ENCODE data around the gene FGFR1OP2.
"Not testable (repeated sequence)": the region's sequence is repeated elsewhere in the genome, so short reads cannot be mapped to it uniquely, and the experiment has no call there.

The FGFR1OP2 gene

DNA sequence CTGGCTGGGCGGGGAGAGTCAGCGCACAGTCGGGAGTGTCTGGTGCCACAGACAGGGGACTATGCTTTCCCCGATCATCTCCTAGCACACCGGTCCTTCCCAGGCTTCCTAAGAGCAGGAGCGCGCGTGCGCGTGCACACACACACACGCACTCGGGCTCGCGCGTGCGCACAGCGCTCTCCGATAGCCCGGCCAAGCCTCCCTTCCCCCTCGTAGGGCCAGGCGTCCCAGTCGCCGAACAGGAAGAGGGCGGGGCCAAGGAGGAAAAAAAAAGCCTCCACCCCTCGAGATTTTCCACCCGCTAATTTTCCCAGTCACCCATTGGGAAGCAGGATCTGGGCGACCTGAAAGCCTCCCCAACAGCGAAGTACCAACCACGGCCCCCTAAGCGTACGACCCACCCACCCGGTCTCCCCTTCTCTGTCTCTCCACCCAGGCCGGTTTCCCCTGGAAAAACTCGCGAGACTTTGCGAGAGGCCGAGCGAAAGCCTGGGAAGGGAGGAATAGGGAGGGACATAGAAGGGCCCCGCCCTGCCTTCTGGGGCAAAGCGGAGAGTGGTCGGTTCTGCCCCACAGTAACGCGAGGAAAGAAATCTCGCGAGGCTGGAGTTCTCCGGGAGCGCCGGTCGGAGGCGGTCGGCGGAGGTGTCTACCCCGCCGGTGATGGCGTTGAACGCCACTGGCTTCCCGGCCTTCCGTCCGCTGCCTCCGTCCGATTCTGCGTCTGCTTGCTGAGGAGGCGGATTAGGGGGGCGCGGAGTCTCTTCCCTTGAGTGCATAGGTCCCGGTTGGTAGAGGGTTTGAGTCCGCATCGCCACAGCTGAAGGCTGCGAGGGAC, at the start of gene FGFR1OP2, which contains the start of gene INTS13:
FGFR1OP2 (plus strand) TSS at position 608 of the 838 bp plus-strand sequence. CDS start 15,689 bp downstream, outside the sequence.
INTS13 (minus strand) TSS at position 119 of the 838 bp plus-strand sequence. CDS start 1,178 bp downstream, outside the sequence.
- peak; percentile 99 for DNase-seq (ENCODE audit: low spot score)

DNA sequence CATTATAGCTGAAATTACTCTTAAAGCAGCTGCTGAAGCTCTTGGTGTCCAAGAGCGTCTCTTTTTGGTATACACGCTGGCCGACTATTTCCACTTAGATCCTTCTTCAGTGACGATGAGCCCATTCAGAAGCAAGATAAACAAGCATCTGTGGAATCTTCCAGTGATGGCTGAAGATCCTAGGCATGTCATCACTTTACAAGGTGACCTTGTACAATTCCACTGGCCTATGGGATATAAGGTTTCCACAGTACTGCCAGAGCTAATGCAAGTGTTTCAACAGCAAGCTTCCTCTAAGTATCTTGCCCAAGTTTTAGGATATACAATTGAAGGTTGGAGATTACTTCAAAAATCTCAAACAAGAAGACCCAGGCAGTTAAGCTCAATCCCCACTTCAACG, 47.5 kb upstream of the FGFR1OP2 start:
- no peak for DNase-seq (ENCODE audit: low spot score)

DNA sequence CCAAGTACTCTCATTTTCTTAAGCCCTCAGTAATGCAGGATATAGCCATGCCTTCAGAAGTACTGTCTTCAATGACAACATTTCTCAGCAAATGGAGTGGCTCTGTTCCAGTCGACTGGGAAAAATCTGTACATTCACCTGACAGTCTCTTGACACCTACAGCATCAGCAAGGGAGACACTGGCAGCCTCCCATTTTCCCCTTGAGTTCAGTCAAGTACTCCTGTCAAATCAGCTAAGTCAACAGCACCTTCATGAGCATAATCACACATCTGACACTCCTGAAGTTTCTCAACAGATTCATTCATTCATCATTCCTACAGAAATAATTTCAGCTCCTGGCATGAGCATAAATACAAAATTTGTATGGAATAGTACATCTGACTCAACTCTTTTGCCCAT, 46.6 kb upstream of the FGFR1OP2 start:
- no peak for DNase-seq (ENCODE audit: low spot score)

DNA sequence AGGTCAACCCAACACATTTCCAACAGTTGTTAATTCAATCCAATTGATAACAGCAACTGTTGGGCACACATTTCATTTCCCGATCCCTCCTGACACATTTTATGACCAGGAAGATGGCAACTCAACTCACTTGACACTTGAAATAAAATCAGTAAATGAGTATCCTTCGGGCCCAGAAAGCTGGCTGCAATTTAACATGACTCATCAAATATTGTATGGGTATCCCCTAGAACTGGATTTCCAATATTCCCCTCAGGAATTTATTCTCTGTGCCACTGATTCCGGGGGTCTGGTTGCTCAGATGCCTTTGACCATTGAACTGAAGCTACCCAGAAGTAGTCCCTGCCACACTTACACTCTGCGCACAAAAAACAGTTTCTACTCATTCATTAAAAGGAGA, 42.6 kb upstream of the FGFR1OP2 start:
- DNase-seq (ENCODE audit: low spot score): no peak

DNA sequence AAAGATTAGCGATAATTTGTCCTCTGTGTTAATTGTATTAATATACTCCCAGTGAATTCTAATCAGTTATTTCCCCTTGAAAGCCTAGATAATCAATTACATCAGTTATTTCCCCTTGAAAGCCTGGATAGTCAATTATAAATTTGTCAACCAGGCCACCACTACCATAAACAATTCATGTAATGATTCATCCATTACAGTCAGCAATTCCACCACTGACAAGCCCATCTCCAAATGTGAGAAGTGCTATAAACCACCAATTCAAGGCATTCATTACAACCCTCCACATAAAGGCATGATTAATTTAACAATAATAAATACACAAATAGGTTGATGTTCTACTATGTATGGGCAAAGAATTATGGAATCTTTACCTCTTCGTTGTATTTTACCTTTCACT, 41.4 kb upstream of the FGFR1OP2 start:
- no peak for DNase-seq (ENCODE audit: low spot score)

DNA sequence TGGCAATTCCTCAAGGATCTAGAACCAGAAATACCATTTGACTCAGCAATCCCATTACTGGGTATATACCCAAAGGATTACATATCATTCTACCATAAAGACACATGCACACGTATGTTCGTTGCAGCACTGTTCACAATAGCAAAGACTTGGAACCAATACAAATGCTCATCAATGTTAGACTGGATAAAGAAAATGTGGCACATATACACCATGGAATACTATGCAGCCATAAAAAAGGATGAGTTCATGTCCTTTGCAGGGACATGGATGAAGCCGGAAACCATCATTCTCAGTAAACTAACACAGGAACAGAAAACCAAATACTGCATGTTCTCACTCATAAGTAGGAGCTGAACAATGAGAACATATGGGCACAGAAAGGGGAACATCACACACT, 34.9 kb upstream of the FGFR1OP2 start:
- DNase-seq (ENCODE audit: low spot score): not testable (repeated sequence)

DNA sequence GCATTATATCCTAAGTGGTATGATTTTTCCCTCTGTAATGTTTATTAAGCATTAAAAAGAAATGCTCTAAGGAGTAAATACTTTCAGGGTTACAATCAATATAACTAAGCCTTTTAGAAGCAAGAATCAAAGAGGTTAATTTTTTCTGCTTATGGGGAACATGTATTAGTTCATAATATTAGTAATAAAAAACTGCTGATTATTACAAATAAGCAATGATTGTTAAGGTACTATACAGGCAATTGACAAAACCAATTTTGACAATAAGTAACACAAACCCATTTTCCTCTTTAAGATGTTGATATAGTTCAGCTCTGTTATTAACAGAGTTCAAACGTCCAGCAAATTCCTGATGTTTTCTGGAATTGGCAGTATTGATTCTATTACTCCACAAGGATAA, 32.2 kb upstream of the FGFR1OP2 start:
- DNase-seq (ENCODE audit: low spot score): no peak

DNA sequence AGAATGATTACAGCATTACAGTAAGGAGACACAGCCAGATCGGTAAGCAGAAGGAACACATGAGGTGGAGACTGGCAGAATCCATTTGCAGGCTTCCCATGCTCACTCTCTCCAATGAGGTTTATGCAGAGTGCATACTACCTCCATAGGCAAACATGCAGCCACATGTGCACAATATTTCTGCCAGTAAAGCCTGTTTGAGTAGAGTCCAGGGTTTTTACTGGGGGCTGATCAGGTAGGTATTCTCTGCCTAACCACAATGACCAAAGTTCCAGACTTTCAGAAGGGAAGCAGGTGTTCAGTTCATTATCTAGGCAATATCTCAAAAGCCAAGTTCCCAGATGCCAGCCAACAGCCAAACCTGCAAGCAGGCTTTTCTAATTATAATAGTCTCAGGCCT, 31.6 kb upstream of the FGFR1OP2 start:
- no peak for DNase-seq (ENCODE audit: low spot score)

DNA sequence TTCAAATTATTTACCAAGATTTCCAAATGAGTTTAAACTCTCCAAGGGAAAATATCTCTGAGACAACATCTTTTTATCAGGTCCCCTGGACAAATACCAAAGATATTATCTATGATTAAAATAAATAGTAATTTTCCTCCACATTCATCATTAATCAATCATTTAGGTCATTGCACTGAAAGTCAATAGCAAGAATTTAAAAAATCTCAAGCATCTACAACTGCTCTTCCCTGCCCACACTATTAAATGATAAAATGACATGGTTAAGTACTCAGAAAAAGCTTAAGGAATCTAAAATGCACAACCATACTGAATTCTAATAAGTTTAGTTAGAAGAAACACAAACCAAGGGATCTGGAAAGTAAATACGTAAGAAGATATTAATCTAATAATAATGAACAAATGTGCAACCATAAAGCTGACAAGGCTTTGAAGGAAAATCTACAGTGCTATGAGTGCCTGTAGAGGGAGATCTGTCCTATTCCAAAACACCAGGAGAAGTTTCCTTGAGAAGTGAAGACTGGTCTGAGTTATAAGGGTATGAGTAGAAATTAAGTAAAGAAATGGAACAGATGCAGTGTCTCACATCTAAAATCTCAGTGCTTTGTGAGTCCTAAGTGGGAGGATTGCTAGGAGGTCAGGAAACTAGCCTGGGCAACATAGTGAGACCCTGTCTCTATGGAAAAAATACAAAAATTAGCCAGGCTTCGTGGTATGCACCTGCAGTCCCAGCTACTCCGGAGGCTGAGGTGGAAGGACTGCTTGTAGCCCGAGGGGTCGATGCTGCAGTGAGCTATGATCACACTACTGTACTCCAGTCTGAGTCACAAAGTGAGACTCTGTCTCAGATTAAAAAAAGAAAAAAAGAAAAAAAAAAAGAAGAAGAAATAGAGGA, 19.7 kb upstream of the FGFR1OP2 start:
- no peak for DNase-seq (ENCODE audit: low spot score)

DNA sequence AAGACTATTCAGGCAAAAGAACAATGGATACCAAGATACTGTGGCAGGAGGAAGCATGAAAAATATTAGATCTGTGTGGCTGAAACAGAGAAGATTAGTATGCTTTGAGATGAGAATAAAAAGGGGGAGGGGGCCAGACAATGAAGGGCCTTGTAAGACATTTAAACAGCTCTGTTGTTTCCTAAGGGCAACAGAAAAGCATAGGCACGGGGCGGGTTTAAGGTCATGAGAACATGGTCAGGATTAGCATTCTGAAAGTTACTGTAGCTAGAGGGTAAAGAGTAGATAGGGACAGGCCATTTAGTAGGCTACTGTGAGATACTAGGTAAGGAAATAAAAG, 19.1 kb upstream of the FGFR1OP2 start:
- DNase-seq (ENCODE audit: low spot score): no peak

DNA sequence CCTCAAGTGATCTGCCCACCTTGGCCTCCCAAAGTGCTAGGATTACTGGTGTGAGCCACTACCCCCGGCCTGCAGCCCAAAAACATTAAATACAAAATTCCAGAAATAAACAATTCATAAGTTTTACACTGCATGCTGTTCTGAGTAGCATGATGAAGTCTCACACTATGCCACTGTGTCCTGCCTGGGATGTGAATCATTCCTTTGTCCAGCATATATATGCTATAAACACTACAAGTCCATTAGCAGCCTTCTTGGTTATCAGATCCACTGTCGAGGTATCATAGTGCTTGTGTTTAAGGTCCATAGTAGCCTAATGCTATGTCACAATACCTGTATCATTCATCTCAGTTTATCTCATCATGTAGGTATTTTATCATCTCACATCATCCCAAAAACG, 16.4 kb upstream of the FGFR1OP2 start:
- no peak for DNase-seq (ENCODE audit: low spot score)

DNA sequence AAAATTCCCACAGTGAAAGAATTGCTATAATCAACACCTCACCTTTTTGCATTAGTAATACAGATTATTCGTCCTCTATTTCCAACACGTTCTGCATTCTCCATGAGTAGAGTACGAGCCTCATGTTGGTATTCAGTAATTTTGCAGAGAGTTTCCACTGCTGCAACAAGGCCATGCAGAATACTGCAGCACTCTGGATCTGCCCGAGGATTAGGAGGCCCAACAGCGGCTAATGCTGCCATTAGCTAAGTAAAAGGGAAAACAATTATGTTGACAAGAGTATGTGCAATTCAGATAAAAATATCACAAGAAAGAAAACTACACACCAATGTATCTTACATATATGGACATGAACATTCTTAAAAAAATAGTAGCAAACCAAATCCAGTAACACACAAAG, 9.6 kb upstream of the FGFR1OP2 start:
- no peak for DNase-seq (ENCODE audit: low spot score)

DNA sequence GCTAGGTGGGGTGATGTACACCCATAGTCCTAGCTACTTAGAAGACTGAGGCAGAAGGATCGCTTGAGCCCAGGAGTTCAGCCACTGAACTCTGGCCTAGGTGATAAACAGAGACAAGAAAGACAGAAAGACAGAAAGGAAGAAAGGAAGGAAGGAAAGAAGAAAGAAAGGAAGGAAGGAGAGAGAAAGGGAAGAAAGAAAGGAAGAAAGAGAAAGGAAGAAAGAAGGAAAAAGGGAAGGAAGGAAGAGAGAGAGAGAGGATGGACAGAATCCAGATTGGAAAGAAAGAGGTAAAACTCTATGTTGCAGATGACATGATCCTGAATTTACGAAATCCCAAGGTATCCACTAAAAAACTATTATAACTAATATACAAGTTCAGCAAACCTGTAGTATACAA, 8.7 kb upstream of the FGFR1OP2 start:
- DNase-seq (ENCODE audit: low spot score): no peak

DNA sequence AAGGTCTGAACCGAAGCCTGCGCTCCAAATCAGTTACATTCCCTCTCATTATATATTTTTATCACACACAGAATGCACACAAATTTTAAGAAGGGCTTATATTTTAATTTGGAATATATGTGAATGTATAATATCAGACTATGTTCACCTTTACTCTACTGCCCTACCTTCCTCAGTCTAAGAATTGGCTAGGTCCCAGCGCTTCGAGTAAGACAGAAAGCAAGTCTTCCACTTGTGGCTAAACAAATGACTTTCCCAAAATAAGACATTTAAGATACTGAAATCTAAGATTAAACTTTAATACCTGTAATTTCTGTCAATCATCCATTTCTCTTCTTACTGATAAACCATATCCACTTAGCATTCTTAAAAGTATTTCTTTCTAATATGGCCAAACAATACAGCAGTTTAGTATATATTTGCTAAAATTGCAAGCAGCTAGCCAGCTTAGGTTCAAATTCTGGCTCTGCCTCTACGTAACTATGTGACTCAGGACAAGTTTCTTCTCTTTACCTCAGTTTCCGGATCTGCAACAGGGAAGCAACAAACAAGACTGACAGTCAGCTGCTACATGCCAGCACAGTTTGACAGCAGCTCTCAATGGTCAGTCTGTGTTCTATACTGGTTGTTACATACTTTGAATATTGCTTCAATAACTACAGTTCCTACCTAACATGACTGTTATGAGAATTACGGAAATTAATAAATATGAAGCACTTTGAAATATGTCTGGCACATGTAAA, 2.5 kb upstream of the FGFR1OP2 start:
- no peak for DNase-seq (ENCODE audit: low spot score)

DNA sequence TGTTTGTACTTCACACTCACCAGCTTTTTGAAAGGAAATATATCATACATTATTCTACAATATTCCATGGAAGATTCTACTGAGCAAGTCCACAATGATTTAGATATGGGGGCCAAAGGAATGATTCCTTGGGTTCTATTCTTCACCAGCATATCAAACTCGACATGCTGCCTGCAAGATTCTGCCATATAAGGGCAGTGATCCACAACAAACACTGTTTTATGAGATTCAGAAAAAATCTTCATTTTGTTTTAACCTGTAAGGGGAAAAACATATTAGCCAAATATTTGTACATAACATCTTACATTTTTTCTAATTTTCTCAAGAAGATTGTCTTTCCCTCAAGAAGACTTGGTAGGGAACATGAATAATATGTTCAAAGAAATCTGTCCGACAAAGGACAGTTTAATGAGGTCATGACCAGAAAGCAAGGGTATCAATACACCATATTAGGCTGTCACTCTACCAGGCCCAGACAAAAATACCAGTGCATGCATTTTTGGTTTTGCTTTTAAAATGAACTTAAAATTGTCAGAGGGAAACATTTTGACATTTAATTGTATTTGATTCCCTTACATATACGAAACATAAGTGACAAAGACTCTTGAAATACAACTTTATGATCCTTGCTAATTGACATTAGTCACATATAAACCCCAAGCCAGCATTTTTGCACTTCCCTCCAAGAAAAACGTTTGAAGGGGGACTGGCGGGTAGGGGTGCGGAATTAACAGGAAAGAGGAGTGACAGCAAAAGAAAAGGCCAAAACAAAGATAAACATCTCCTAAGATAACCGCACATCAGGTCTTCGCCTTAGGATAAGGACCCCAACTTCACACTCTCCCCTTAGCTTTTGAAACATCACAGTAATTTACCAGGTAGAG, 1.5 kb upstream of the FGFR1OP2 start:
- no peak for DNase-seq (ENCODE audit: low spot score)

DNA sequence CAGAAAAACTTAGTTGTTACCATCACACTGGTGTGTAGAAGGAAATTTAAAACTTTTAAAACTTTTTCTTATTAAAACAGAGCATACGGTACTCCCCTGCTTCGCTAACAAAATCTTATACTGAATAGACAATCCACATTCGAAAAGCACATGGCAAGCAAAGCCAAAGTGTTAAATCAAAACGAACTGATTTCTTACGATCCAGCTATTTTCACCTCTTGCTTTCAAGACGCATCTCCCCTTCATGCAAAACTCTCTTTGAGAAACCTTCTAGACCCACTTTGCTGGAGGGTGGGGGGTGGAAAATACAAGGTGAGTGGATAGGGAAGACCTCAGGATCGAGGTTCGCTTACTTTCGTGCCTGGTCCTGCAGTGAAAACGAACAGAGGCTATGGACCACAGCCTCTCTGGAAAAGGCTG, 817 bp upstream of the FGFR1OP2 start:
- DNase-seq (ENCODE audit: low spot score): no peak

DNA sequence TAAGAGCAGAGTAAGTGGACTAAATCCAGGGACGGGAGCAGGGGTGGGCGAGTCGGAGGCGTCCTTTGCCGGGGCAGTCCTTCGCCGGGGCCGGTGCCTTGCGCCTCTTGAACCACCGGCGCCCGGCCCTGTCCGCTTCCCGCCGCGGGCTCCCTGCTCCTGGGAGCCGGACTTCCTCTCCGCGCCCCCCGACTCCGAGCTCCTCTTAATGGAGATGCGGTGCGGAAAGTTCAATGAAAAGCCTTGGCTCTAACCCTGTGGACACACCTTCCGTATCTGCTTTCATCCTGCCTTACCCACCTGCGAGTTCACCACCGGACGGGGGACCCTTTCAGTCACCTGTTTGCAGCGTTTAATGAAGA, 412 bp downstream of the FGFR1OP2 start:
- DNase-seq (ENCODE audit: low spot score): no peak

DNA sequence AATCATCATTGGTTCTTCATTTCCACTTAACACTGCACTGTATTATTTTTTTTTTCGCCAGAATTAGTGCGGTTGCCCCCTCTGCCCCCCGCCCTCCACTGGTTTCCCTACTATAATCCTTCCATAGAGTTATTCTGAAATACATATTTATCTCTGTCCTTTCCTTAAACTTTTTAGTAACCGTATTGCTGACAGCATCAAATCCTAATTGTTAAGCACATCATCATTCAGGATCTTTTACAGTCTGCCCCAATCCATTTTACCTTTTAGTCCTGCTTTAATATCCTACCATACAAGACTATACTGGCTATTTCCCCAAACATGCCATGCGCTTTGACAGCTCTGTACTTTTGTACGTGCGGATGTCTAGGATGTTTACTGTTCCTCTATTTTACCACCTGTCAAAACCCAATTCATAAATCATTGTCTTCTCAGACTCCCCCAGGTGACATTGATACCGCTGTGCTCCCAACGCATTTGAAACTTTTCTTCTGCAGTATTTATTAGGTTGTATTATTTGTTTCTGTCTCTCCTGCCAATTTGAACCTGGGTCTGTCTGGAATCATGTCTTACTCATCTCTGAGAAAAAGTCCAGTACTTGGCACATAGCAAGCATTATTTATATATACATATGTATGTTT, 1.0 kb downstream of the FGFR1OP2 start:
- no peak for DNase-seq (ENCODE audit: low spot score)

DNA sequence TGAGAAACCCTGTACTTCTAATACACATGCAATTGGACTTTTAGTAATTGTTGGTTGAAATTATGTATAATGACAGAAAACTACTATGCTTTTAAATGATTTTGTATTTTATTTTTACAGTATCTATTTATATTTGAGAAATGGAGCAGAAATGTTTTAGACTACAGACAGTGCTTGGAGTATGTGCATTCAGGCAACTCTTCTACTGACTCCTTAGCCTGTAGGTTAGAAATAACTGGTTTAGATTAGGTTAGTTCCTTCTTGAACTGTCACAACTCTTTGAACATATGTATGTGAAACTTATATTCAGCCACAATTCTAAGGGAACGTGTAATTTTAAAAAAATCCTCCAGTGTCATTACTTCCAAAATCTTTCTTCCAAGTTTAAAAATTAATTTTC, 1.7 kb downstream of the FGFR1OP2 start:
- DNase-seq (ENCODE audit: low spot score): no peak

DNA sequence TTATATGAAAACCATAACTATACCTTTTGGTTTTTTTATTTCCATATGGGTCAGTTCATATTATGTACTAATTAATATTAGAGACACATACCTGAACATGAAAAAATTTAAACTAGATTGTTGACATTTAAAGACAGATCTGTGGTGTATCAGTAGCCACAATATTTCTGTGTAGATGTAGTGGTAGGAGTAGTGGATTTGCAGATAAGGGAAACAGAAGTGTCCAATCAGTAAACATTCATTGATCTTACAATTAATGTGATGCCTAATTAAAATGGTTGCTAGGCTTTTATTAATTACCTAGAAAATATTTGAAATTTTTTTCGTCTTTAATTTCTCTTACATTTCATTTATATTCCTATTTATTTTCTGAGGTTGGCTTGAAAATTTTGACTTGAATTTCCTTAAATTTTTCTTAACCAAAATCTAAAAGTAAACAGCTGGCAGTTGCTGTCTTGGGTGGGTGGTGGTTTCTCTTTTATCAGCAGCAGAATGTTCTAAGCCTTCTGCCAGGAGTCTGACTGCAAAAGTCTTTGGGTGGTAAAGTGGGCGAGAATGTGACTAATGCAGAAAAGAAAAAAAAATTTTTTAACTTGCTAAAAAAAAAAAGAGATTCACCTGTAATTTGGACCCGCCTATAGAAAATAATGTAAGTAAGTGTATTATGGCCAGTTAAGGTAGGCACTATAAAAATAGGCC, 2.4 kb downstream of the FGFR1OP2 start:
- DNase-seq (ENCODE audit: low spot score): no peak

Data from left forelimb (tissue), 1 donor.